ENCODE measurements around the gene MSTO1. TPM values are rescaled to one million over a fixed set of nuclear protein-coding genes. Genes with fewer than 3 reads are reported as not detected.
A peak's percentile ranks its signal among the peaks of the same experiment; 100 is the strongest.
"Not testable (repeated sequence)": the region's sequence is repeated elsewhere in the genome, so short reads cannot be mapped to it uniquely, and the experiment has no call there.

MSTO1 gene
- total RNA-seq = 10 to 100 TPM; 19.5 to 50.4 TPM

DNA sequence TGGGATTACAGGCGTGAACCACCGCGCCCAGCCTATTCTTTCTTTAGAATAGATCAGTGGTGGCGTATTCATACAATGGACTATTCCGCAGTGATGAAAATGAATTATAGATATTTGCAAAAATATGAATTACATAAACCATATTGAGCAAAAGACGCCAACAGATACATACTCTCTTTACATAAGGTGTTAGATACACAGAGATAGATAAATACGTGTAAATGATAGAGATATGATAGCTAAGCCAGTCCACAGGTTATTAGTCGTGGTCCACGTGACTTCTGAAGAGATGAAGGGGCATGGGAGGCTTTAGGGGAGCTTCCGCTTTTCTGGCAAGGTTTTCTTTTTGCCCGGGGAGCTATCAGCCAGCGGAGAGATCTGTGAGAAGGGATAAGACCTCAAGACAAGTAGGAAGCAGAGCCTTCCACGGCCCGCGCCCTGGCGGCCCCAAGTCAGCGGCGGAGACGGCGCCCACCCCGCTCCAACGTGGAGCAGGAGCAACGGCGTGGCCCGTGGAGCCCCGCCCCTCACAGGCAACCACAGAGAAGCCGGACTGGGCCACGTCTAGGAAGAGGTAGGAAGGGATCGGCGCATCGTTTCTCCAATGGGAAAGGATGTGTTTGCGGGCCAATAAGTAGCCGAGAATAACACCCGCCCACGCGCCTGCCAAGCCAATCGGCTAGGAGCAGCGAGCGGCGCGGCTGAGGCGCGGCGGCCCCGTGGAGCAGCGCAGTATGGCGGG lies at the start of gene MSTO1:
TSS of gene MSTO1 (plus strand) at position 704 of the 742 bp plus-strand sequence. CDS start at position 735, 31 bp downstream.
- Histone ChIP-seq H3K27ac (peak within 1 kb of the TSS; percentile 9 to 81 (median 63)), H3K4me3 (peak within 1 kb of the TSS; percentile 4 to 42), H3K36me3 (replicated peaks in 1 of 2; ENCODE audit: insufficient read depth in 1 of 2, low read depth in 2 of 2) (peaks cover 0 to 5% of the 10 kb centered on the region in 2 donors), H3K27me3 (no peaks in the 10 kb centered on the region), H3K4me1 (peaks cover 7% of the 10 kb centered on the region), H3K9me3 (no peaks in the 10 kb centered on the region)
- peak; percentile 25 to 74 (median 67) for TF ChIP-seq POLR2A (IDR thresholded peaks at IDR 0.05)
- TF ChIP-seq, protein P1, sequence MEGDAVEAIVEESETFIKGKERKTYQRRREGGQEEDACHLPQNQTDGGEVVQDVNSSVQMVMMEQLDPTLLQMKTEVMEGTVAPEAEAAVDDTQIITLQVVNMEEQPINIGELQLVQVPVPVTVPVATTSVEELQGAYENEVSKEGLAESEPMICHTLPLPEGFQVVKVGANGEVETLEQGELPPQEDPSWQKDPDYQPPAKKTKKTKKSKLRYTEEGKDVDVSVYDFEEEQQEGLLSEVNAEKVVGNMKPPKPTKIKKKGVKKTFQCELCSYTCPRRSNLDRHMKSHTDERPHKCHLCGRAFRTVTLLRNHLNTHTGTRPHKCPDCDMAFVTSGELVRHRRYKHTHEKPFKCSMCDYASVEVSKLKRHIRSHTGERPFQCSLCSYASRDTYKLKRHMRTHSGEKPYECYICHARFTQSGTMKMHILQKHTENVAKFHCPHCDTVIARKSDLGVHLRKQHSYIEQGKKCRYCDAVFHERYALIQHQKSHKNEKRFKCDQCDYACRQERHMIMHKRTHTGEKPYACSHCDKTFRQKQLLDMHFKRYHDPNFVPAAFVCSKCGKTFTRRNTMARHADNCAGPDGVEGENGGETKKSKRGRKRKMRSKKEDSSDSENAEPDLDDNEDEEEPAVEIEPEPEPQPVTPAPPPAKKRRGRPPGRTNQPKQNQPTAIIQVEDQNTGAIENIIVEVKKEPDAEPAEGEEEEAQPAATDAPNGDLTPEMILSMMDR (IDR thresholded peaks at IDR 0.05) = peak in 1 of 7 experiments; percentile 28
- DNase-seq = peak; percentile 96 to 99 (median 98)
- intact Hi-C loops (cut with DNase I) = no loop called here
- ATAC-seq = peak; percentile 99
- WGBS, 2 donors = 7 to 21% methylated on average over 16 to 47 of the region's 47 CpGs

GRCh38 chr1:155561779-155562580 lies 48.0 kb upstream of the MSTO1 start:
- intact Hi-C loops (cut with DNase I); H3K27me3 ChIP-seq; H3K9me3 ChIP-seq; H3K36me3 ChIP-seq (replicated peaks in 1 of 2; ENCODE audit: insufficient read depth in 1 of 2, low read depth in 2 of 2): not testable (repeated sequence)
- ATAC-seq (peak; percentile 17), DNase-seq (peak; percentile 37 to 55 (median 52))
- peak overlapping the region; percentile 77 to 99 for H3K4me3 ChIP-seq
- H3K4me1 ChIP-seq = peaks cover 36% of the 10 kb centered on the region
- H3K27ac ChIP-seq = peak overlapping the region; percentile 94 to 99 (median 96)
- 0 to 1% methylated on average over 15 to 43 of the region's 56 CpGs for WGBS, 2 donors

DNA sequence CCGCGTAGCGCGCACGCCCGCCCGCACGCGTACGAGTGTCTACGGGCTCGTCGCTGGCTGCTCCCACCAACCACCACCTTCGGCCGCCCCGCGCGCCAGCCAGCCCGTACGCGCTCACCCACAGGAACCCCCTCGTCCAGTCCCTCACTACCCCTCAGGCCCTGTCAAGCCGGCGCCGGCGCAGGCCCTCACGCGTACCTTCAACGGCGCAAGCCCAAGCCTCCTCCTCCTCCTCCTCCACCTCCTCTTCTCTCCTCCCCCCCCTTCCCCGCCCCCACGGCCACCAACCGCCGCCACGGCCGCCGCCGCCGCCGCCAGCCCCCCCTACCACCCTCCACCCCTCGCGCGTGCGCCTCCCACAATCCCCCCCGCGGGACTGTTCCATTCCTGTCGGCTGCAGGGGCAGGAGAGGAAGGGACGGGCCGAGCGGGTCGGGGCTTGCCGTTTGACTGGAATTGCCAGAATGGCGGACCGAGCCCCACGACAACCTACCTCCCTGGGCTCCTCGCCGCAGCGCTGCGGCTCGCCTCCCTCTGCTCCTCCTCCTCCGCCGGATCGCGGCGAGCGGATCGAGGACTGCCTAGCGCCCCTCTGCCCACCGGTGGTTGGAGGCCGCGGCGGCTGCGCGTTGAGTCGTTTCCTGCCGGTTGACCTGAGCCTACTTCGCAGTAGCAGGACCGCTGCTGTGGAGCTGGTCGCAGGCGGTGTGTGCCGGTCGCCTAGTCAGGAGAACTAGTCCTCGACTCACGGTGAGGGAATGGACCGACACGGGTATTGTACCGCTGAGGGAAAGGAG lies 47.2 kb upstream of the MSTO1 start, which contains the start of gene ASH1L:
TSS of gene ASH1L (minus strand) at position 223 of the 796 bp plus-strand sequence. CDS start 41,284 bp downstream, outside the sequence.
- TF ChIP-seq, protein P1 (IDR thresholded peaks at IDR 0.05) = peak in 3 of 7 experiments; percentile 12 to 33 (median 21)
- peak; percentile 94 to 99 (median 98) for TF ChIP-seq POLR2A (IDR thresholded peaks at IDR 0.05)
- ATAC-seq = peak; percentile 93
- peak within 1 kb of the TSS; percentile 77 to 99 for H3K4me3 ChIP-seq
- H3K4me1 ChIP-seq = peaks cover 36% of the 10 kb centered on the region
- DNase-seq = peak; percentile 93 to 94 (median 93)
- H3K36me3 ChIP-seq (replicated peaks in 1 of 2; ENCODE audit: insufficient read depth in 1 of 2, low read depth in 2 of 2) = no peaks in the 10 kb centered on the region
- intact Hi-C loops (cut with DNase I) = no loop called here
- WGBS, 2 donors = 0% methylated on average over 26 to 74 of the region's 87 CpGs
- peak within 1 kb of the TSS; percentile 94 to 99 (median 96) for H3K27ac ChIP-seq
- H3K27me3 ChIP-seq = no peaks in the 10 kb centered on the region
- no peaks in the 10 kb centered on the region for H3K9me3 ChIP-seq

- Histone ChIP-seq H3K4me3 (peak overlapping the region; percentile 77 to 99), H3K4me1 (peaks cover 34% of the 10 kb centered on the region), H3K27ac (peak overlapping the region; percentile 94 to 99 (median 96))
- H3K9me3 ChIP-seq; H3K27me3 ChIP-seq; ATAC-seq; intact Hi-C loops (cut with DNase I); DNase-seq; H3K36me3 ChIP-seq (replicated peaks in 1 of 2; ENCODE audit: insufficient read depth in 1 of 2, low read depth in 2 of 2): not testable (repeated sequence)
- 0% methylated on average over 13 to 19 of the region's 19 CpGs for WGBS, 2 donors
Measured at GRCh38 chr1:155563377-155564022, 46.5 kb upstream of the MSTO1 start.

DNA sequence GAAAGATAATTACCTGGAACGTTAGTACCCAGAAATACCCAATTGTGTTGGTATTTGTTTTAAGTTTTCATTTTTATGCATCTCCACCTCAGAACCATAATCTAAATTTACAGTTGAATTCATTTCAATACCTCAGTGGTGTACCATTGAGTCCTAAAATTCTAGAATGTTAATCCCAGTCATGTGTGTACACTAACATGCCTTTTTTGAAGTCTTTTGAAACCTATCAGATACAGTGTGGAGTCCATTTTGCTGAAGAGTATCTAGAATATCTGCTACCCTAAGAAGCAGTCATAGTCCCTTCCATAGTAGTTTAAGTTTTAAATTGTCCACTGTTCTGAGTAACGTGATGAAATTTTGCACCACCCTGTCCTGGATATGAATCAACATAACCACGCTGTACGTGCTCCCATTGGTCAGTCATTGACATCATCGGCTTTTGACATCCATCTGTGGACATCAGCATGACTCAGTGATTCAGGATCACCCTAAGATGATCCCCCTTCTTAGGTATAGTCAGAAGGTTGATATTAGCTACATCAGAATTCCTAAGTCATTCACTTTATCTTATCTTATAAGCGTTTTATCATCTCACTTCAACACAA lies 39.9 kb upstream of the MSTO1 start:
- H3K27me3 ChIP-seq = no peaks in the 10 kb centered on the region
- WGBS, 2 donors = 75 to 84% methylated on average over 6 of the region's 6 CpGs
- DNase-seq = no peak
- H3K27ac ChIP-seq = no peak overlapping the region
- H3K4me1 ChIP-seq = peaks cover 9% of the 10 kb centered on the region
- intact Hi-C loops (cut with DNase I) = no loop called here
- no peak for ATAC-seq
- no peak overlapping the region for H3K4me3 ChIP-seq
- H3K36me3 ChIP-seq (replicated peaks in 1 of 2; ENCODE audit: insufficient read depth in 1 of 2, low read depth in 2 of 2) = no peaks in the 10 kb centered on the region
- H3K9me3 ChIP-seq = no peaks in the 10 kb centered on the region
- TF ChIP-seq, protein P1 (IDR thresholded peaks at IDR 0.05) = no peak
- no peak for TF ChIP-seq POLR2A (IDR thresholded peaks at IDR 0.05)
